Testis (tissue), 3 donors: ENCODE data around the gene RPL11. TPM values are rescaled to one million over a fixed set of nuclear protein-coding genes. Genes with fewer than 3 reads are reported as not detected.
A peak's percentile ranks its signal among the peaks of the same experiment; 100 is the strongest.
"Not testable (repeated sequence)": the region's sequence is repeated elsewhere in the genome, so short reads cannot be mapped to it uniquely, and the experiment has no call there.

ENCODE experiments used
- DNase-seq: peaks from one replicate; pipeline ENCODE4 v3.0.0-alpha.2; 2019
- H3K27ac ChIP-seq, 2 donors: fragments of 200-600 bp; sonication (generic); one replicate each; pipeline ENCODE4 v1.5.1; 2019
- H3K27me3 ChIP-seq: fragments of 200-600 bp; sonication (generic); one replicate; pipeline ENCODE4 v1.5.1; 2019
- H3K36me3 ChIP-seq: fragments of 200-600 bp; sonication (generic); one replicate; pipeline ENCODE4 v1.5.1; 2017; ENCODE audit warnings: low read depth; ENCODE audit errors: missing control alignments
- H3K4me1 ChIP-seq: fragments of 200-600 bp; sonication (generic); one replicate; pipeline ENCODE4 v1.5.1; 2019
- H3K4me3 ChIP-seq, 2 donors: fragments of 200-600 bp; sonication (generic); one replicate each; pipeline ENCODE4 v1.5.1; 2017 to 2019
- H3K9me3 ChIP-seq: fragments of 200-600 bp; sonication (generic); one replicate; pipeline ENCODE4 v1.5.1; 2017
- POLR2A ChIP-seq: fragments of 450-650 bp; IDR thresholded peaks from one replicate; pipeline ENCODE4 v1.6.1; 2017; ENCODE audit warnings: antibody characterized with exemption, mild to moderate bottlenecking, moderate library complexity
- WGBS, 2 donors: methylation state at CpG; one replicate each; pipeline ENCODE4 v1.1.5; 2018; 5-methylcytosine and 5-hydroxymethylcytosine counted together
- intact Hi-C: fragments of 100-400 bp; cut with DNase I; formaldehyde crosslinking; loops from one replicate; pipeline ENCODE4 v1.15.1; 2023; ENCODE audit warnings: low total_unique reads
- polyA plus RNA-seq: library from polyadenylated mRNA; stranded (reverse); fragments of 350-450 nt; fragmentation: Illumina TruSeq; extraction: RNeasy Lipid Tissue Mini Kit (QIAGEN cat#74804); gene quantifications from one replicate; pipeline ENCODE4 v1.2.3, GENCODE V29; 2014; ENCODE audit warnings: low read depth, low replicate concordance; ENCODE audit not compliant: insufficient read depth
- total RNA-seq, 2 donors: library from RNA; depleted of rRNA; stranded (reverse); fragments of >200 nt; gene quantifications; one replicate each; pipeline ENCODE4 v1.2.3, GENCODE V29; 2016
- TF ChIP-seq, protein P1 (sequence below), 3 experiments: fragments of 450-650 bp in 2 of 3; fragments of 200-600 bp in 1 of 3; sonication (generic) in 1 of 3; IDR thresholded peaks; one replicate each; pipeline ENCODE4 v1.5.1; 2016 to 2019; ENCODE audit warnings: antibody characterized with exemption in 3 of 3, mild to moderate bottlenecking in 2 of 3, moderate library complexity in 1 of 3

The RPL11 gene
- total and polyA plus RNA-seq, 3 donors from 2014 or later: 308 to 1,029 (median 532) TPM

- Histone ChIP-seq H3K4me3 (no peak overlapping the region), H3K27me3 (no peaks in the 10 kb centered on the region), H3K27ac (no peak overlapping the region), H3K4me1 (no peaks in the 10 kb centered on the region), H3K9me3 (no peaks in the 10 kb centered on the region), H3K36me3 (no peaks in the 10 kb centered on the region)
- intact Hi-C loops: no loop called here
- 95 to 99% methylated on average over 10 of the region's 10 CpGs for WGBS, 2 donors
- DNase-seq: no peak
- TF ChIP-seq, protein P1, sequence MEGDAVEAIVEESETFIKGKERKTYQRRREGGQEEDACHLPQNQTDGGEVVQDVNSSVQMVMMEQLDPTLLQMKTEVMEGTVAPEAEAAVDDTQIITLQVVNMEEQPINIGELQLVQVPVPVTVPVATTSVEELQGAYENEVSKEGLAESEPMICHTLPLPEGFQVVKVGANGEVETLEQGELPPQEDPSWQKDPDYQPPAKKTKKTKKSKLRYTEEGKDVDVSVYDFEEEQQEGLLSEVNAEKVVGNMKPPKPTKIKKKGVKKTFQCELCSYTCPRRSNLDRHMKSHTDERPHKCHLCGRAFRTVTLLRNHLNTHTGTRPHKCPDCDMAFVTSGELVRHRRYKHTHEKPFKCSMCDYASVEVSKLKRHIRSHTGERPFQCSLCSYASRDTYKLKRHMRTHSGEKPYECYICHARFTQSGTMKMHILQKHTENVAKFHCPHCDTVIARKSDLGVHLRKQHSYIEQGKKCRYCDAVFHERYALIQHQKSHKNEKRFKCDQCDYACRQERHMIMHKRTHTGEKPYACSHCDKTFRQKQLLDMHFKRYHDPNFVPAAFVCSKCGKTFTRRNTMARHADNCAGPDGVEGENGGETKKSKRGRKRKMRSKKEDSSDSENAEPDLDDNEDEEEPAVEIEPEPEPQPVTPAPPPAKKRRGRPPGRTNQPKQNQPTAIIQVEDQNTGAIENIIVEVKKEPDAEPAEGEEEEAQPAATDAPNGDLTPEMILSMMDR (IDR thresholded peaks at IDR 0.05): no peak
- no peak for TF ChIP-seq POLR2A
Observed at GRCh38 chr1:23732363-23733224, 41.0 kb downstream of the RPL11 start.

DNA sequence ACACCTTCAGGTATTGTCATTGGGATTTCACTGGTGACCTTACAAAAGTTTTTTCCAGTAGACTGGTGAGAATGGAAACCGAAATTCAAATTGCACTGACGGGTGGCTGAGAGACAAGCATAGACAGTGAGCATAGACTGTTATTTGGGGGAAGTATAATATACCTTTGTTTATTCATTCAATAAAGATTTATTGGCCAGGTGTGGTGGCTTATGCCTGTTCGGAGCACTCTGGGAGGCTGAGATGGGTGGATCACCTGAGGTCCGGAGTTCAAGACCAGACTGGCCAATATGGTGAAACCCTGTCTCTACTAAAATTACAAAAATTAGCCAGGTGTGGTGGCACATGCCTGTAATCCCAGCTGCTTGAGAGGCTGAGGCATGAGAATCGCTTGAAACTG lies 41.7 kb downstream of the RPL11 start:
- intact Hi-C loops, DNase-seq: not testable (repeated sequence)
- WGBS, 2 donors: 97 to 98% methylated on average over 5 of the region's 5 CpGs

GRCh38 chr1:23736437-23737134 lies 45.0 kb downstream of the RPL11 start:
- no peak overlapping the region for H3K27ac ChIP-seq
- H3K4me1 ChIP-seq: no peaks in the 10 kb centered on the region
- intact Hi-C loops: no loop called here
- no peaks in the 10 kb centered on the region for H3K36me3 ChIP-seq
- no peaks in the 10 kb centered on the region for H3K27me3 ChIP-seq
- 93 to 94% methylated on average over 7 of the region's 7 CpGs for WGBS, 2 donors
- no peak overlapping the region for H3K4me3 ChIP-seq
- no peak for TF ChIP-seq POLR2A
- TF ChIP-seq, protein P1 (IDR thresholded peaks at IDR 0.05): no peak
- no peaks in the 10 kb centered on the region for H3K9me3 ChIP-seq
- DNase-seq: no peak

More for the DNA sequence above, 41.7 kb downstream of the RPL11 start:
- not testable (repeated sequence) for H3K9me3 ChIP-seq, H3K4me1 ChIP-seq, H3K4me3 ChIP-seq, H3K36me3 ChIP-seq, H3K27me3 ChIP-seq, H3K27ac ChIP-seq

- Histone ChIP-seq H3K4me1 (no peaks in the 10 kb centered on the region), H3K27ac (no peak overlapping the region), H3K9me3 (no peaks in the 10 kb centered on the region), H3K36me3 (no peaks in the 10 kb centered on the region), H3K4me3 (no peak overlapping the region), H3K27me3 (no peaks in the 10 kb centered on the region)
- no peak for TF ChIP-seq POLR2A
- TF ChIP-seq, protein P1 (IDR thresholded peaks at IDR 0.05): no peak
- intact Hi-C loops: no loop called here
- no peak for DNase-seq
- WGBS, 2 donors: 82 to 87% methylated on average over 5 of the region's 5 CpGs
Observed at GRCh38 chr1:23741609-23742008, 50.0 kb downstream of the RPL11 start.

GRCh38 chr1:23742670-23743286 lies 51.2 kb downstream of the RPL11 start:
- Histone ChIP-seq H3K4me3 (peak overlapping the region; percentile 89 to 96), H3K4me1 (no peaks in the 10 kb centered on the region), H3K27me3 (no peaks in the 10 kb centered on the region), H3K27ac (peak overlapping the region; percentile 40 to 89), H3K36me3 (no peaks in the 10 kb centered on the region), H3K9me3 (no peaks in the 10 kb centered on the region)
- TF ChIP-seq, protein P1 (IDR thresholded peaks at IDR 0.05): no peak
- TF ChIP-seq POLR2A: no peak
- peak; percentile 45 for DNase-seq
- 7 to 47% methylated on average over 4 to 26 of the region's 28 CpGs for WGBS, 2 donors
- intact Hi-C loops: no loop called here
